Stimulated activated CD4-positive, alpha-beta T cell treated with anti-CD3 and anti-CD28 coated beads, Interleukin-1b, Interleukin-23, amount 100 ng/mL, for 4 hours (primary cell): ENCODE measurements around the gene RGS7.
"Not testable (repeated sequence)": the region's sequence is repeated elsewhere in the genome, so short reads cannot be mapped to it uniquely, and the experiment has no call there.

Source experiments
- DNase-seq, 2 donors: peaks; one replicate each; pipeline ENCODE4 v3.0.0-alpha.2; 2020; ENCODE audit warnings: low read depth in 2 of 2

RGS7 gene

GRCh38 chr1:241140670-241141069 is 216.3 kb downstream of the RGS7 start:
- no peak for DNase-seq

GRCh38 chr1:241139047-241139446 is 218.0 kb downstream of the RGS7 start:
- DNase-seq, result no peak

GRCh38 chr1:241138248-241138647 is 218.8 kb downstream of the RGS7 start:
- no peak for DNase-seq

- DNase-seq, result no peak
Observed at GRCh38 chr1:241136389-241136788, 220.6 kb downstream of the RGS7 start.

GRCh38 chr1:241131636-241132194 is 225.3 kb downstream of the RGS7 start:
- no peak for DNase-seq

GRCh38 chr1:241130881-241131280 is 226.1 kb downstream of the RGS7 start:
- DNase-seq, result no peak

- DNase-seq, result no peak
Observed at GRCh38 chr1:241129207-241129960, 227.6 kb downstream of the RGS7 start.

- no peak for DNase-seq
Observed at GRCh38 chr1:241125286-241125685, 231.7 kb downstream of the RGS7 start.

GRCh38 chr1:241118049-241118448 is 239.0 kb downstream of the RGS7 start:
- no peak for DNase-seq

- no peak for DNase-seq
Observed at GRCh38 chr1:241115784-241116183, 241.2 kb downstream of the RGS7 start.

- no peak for DNase-seq
Observed at GRCh38 chr1:241114699-241115233, 242.2 kb downstream of the RGS7 start.

- no peak for DNase-seq
Observed at GRCh38 chr1:241113557-241113956, 243.4 kb downstream of the RGS7 start.

GRCh38 chr1:241109039-241109438 is 248.0 kb downstream of the RGS7 start:
- DNase-seq, result no peak

GRCh38 chr1:241105147-241105546 is 251.9 kb downstream of the RGS7 start:
- DNase-seq, result no peak

- no peak for DNase-seq
Observed at GRCh38 chr1:241102664-241103063, 254.3 kb downstream of the RGS7 start.

GRCh38 chr1:241101622-241102021 is 255.4 kb downstream of the RGS7 start:
- no peak for DNase-seq

- DNase-seq, result no peak
Observed at GRCh38 chr1:241097479-241097878, 259.5 kb downstream of the RGS7 start.

GRCh38 chr1:241096982-241097381 is 260.0 kb downstream of the RGS7 start:
- no peak for DNase-seq

- no peak for DNase-seq
Observed at GRCh38 chr1:241095847-241096246, 261.2 kb downstream of the RGS7 start.

- no peak for DNase-seq
Observed at GRCh38 chr1:241090798-241091197, 266.2 kb downstream of the RGS7 start.

- DNase-seq, result not testable (repeated sequence)
Observed at GRCh38 chr1:241089066-241089465, 267.9 kb downstream of the RGS7 start.

GRCh38 chr1:241088075-241088474 is 268.9 kb downstream of the RGS7 start:
- DNase-seq, result not testable (repeated sequence)

GRCh38 chr1:241086686-241087085 is 270.3 kb downstream of the RGS7 start:
- DNase-seq, result no peak
